ENCODE results near the gene TBX20. TPM values are rescaled to one million over a fixed set of nuclear protein-coding genes. Genes with fewer than 3 reads are reported as not detected.

Gene TBX20, protein sequence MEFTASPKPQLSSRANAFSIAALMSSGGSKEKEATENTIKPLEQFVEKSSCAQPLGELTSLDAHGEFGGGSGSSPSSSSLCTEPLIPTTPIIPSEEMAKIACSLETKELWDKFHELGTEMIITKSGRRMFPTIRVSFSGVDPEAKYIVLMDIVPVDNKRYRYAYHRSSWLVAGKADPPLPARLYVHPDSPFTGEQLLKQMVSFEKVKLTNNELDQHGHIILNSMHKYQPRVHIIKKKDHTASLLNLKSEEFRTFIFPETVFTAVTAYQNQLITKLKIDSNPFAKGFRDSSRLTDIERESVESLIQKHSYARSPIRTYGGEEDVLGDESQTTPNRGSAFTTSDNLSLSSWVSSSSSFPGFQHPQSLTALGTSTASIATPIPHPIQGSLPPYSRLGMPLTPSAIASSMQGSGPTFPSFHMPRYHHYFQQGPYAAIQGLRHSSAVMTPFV
- total RNA-seq (not detected), polyA plus RNA-seq (not detected)

DNA sequence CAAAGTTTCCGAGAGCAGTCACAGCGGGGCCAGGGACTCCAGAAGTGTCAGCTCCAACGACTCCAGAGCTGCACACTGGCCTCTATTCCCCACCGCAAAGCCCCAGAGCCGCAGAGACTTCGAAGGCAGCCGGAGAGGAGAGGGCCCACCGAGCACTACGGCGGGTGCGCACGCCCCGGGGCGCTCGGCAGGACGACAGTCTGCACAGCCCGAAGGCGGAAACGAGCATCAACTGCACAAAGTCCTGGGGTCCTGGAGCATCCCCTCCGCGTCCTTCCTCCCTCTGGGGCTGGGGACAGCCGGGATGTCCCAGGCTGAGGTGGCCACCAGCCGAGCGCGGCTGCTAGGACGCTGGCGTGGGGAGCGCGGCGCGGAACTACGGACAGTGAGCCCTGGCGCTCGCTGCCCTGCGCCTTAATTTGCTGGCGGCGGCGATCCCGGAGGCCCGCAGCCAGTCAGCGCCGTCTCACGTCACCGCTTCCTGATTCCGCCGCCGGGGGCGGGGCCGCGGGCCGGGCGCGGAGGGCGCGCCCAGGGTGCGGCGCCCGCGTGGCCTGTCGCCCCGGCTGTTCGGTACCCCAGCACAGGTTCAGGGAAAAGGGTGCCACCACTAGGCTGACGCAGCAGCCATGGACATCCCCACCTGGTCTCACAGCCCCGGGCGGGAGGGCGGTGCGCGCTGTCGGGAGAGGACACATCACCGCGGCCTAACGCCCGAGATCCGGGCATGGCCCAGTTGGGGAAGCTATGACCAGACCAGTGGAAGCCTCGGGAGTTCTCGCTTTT, at the start of gene TBX20:
Gene TBX20 (minus strand): TSS at position 391 of the 786 bp plus-strand sequence. CDS start 480 bp downstream, outside the sequence.
- peaks cover 83 to 88% of the 10 kb centered on the region in 2 donors for H3K27me3 Mint-ChIP-seq
- H3K9me3 Mint-ChIP-seq = peaks cover 5 to 33% (median 15%) of the 10 kb centered on the region in 5 donors
- H3K27ac Mint-ChIP-seq = peak within 1 kb of the TSS in 1 of 8 donors; percentile 13
- peak within 1 kb of the TSS; percentile 21 to 82 (median 50) for H3K4me3 Mint-ChIP-seq
- no peaks in the 10 kb centered on the region for H3K36me3 Mint-ChIP-seq
- peaks cover 8 to 18% (median 11%) of the 10 kb centered on the region in 3 donors for H3K4me1 Mint-ChIP-seq
- no peak within 1 kb of the TSS for H3K4me3 ChIP-seq (ENCODE audit: low read length)
- ChIA-PET POLR2A (no interaction called here), CTCF (no interaction called here)
- no peaks in the 10 kb centered on the region for H3K36me3 ChIP-seq (ENCODE audit: insufficient read depth, low read length)
- peaks cover 5% of the 10 kb centered on the region for H3K4me1 ChIP-seq (ENCODE audit: insufficient read depth, low read length)
- H3K9me3 ChIP-seq (ENCODE audit: low read length) = no peaks in the 10 kb centered on the region
- H3K27ac ChIP-seq (ENCODE audit: low read depth, low read length) = no peak within 1 kb of the TSS
- peaks cover 54% of the 10 kb centered on the region for H3K27me3 ChIP-seq (ENCODE audit: insufficient read depth, low read length, poor library complexity, severe bottlenecking)
- peak in 2 of 5 donors; percentile 5 to 13 for DNase-seq

DNA sequence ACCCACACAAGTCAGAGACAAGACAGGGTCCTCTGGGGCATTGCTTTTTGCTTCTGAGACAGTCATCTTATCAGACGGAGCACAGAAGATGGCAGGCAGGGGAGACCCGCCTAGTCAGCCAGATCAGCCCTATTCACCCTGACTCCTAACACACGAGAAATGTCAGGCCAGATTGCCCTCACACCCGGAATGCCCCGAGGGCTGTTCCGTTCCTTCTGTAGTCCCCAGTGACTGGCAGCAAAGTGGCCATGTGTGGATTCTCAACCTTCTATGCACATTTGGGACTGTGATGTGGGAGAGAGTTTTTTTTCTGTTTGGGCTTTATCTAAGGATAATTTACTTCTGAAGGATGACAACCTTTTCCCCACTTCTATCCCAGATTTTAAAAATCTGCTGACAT, 35.5 kb upstream of the TBX20 start:
- H3K4me1 Mint-ChIP-seq = no peaks in the 10 kb centered on the region
- H3K27me3 Mint-ChIP-seq = peaks cover 0 to 19% of the 10 kb centered on the region in 2 donors
- peaks cover 0 to 6% (median 4%) of the 10 kb centered on the region in 5 donors for H3K9me3 Mint-ChIP-seq

DNA sequence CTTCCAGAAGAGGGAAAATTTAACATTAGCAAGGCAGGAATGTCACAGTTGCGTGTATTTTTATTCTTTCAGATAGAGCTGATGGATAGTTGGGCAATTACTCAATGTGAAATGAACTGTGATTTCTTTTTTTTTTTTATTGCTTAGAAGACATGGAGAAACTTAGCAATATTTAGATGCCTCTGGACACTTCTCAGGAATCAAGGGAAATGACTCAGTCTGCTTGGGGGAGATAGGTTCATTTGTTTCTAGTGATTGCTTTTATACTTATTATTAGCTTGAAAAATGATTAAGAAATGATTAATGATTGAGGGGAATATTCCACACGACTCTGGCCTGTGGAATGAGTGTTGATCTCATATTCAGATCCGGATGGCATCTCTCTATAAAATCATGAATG, 33.1 kb upstream of the TBX20 start:
- no peaks in the 10 kb centered on the region for H3K36me3 Mint-ChIP-seq
- ChIA-PET CTCF (no interaction called here), POLR2A (no interaction called here)
- Histone ChIP-seq H3K36me3 (ENCODE audit: insufficient read depth, low read length) (no peaks in the 10 kb centered on the region), H3K27ac (ENCODE audit: low read depth, low read length) (no peak overlapping the region), H3K4me3 (ENCODE audit: low read length) (no peak overlapping the region), H3K9me3 (ENCODE audit: low read length) (no peaks in the 10 kb centered on the region), H3K27me3 (ENCODE audit: insufficient read depth, low read length, poor library complexity, severe bottlenecking) (peaks cover 3% of the 10 kb centered on the region), H3K4me1 (ENCODE audit: insufficient read depth, low read length) (no peaks in the 10 kb centered on the region)
- no peak for DNase-seq
- H3K9me3 Mint-ChIP-seq = peaks cover 0 to 6% (median 2%) of the 10 kb centered on the region in 5 donors
- no peak overlapping the region for H3K4me3 Mint-ChIP-seq
- peaks cover 4 to 18% of the 10 kb centered on the region in 2 donors for H3K27me3 Mint-ChIP-seq
- H3K4me1 Mint-ChIP-seq = no peaks in the 10 kb centered on the region
- H3K27ac Mint-ChIP-seq = no peak overlapping the region

More for the DNA sequence above, 35.5 kb upstream of the TBX20 start:
- no peaks in the 10 kb centered on the region for H3K36me3 Mint-ChIP-seq
- Histone ChIP-seq H3K27me3 (ENCODE audit: insufficient read depth, low read length, poor library complexity, severe bottlenecking) (peaks cover 3% of the 10 kb centered on the region), H3K9me3 (ENCODE audit: low read length) (no peaks in the 10 kb centered on the region), H3K4me1 (ENCODE audit: insufficient read depth, low read length) (no peaks in the 10 kb centered on the region), H3K4me3 (ENCODE audit: low read length) (no peak overlapping the region), H3K36me3 (ENCODE audit: insufficient read depth, low read length) (no peaks in the 10 kb centered on the region), H3K27ac (ENCODE audit: low read depth, low read length) (no peak overlapping the region)
- no peak overlapping the region for H3K4me3 Mint-ChIP-seq
- DNase-seq = no peak
- ChIA-PET POLR2A (no interaction called here), CTCF (no interaction called here)
- no peak overlapping the region for H3K27ac Mint-ChIP-seq

DNA sequence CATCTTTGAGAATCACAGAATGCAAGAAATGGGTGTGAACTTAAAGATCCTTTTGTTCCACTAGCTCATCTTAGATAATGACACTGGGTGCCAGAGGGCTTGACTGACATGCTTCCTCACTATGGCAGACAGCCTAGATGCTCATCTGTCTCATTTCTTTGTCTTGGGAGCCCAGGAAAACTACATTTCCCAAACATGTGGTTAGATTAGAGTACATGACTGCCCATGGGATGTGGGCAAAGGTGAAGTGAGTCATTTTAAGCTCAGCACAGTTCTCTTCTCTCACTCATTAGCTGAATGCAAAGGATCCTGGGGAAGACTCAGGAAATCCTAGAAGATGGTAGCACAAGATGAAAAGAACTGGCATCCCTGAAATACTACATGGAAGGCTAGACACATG, 32.5 kb upstream of the TBX20 start:
- no peak overlapping the region for H3K27ac Mint-ChIP-seq
- Histone ChIP-seq H3K36me3 (ENCODE audit: insufficient read depth, low read length) (no peaks in the 10 kb centered on the region), H3K27ac (ENCODE audit: low read depth, low read length) (no peak overlapping the region), H3K4me1 (ENCODE audit: insufficient read depth, low read length) (no peaks in the 10 kb centered on the region), H3K4me3 (ENCODE audit: low read length) (no peak overlapping the region), H3K27me3 (ENCODE audit: insufficient read depth, low read length, poor library complexity, severe bottlenecking) (peaks cover 3% of the 10 kb centered on the region), H3K9me3 (ENCODE audit: low read length) (no peaks in the 10 kb centered on the region)
- H3K27me3 Mint-ChIP-seq = peaks cover 5 to 15% of the 10 kb centered on the region in 2 donors
- no peaks in the 10 kb centered on the region for H3K36me3 Mint-ChIP-seq
- DNase-seq = no peak
- ChIA-PET POLR2A (no interaction called here), CTCF (no interaction called here)
- H3K4me3 Mint-ChIP-seq = no peak overlapping the region
- peaks cover 0 to 6% (median 2%) of the 10 kb centered on the region in 5 donors for H3K9me3 Mint-ChIP-seq
- no peaks in the 10 kb centered on the region for H3K4me1 Mint-ChIP-seq

DNA sequence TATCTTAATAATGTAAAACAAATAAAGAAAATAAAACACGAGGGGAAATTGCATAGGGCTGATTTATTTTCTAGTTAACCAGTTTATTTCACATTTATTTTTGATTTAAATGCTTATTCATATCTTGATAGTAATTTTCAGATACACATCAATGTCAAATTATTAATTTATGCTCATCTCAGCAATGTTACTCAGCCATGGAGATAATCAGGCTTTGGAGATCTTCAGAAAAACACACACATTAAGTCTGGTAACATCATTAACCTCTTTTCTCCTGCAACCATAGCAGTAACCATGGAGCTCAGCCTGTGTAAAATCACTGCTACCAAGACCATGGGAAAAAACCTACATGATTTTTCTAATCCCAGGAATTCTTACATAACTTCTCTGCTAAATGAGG, 31.9 kb upstream of the TBX20 start:
- H3K27ac Mint-ChIP-seq = no peak overlapping the region
- H3K36me3 Mint-ChIP-seq = no peaks in the 10 kb centered on the region
- Histone ChIP-seq H3K27ac (ENCODE audit: low read depth, low read length) (no peak overlapping the region), H3K36me3 (ENCODE audit: insufficient read depth, low read length) (no peaks in the 10 kb centered on the region), H3K4me3 (ENCODE audit: low read length) (no peak overlapping the region), H3K9me3 (ENCODE audit: low read length) (no peaks in the 10 kb centered on the region), H3K27me3 (ENCODE audit: insufficient read depth, low read length, poor library complexity, severe bottlenecking) (peaks cover 3% of the 10 kb centered on the region), H3K4me1 (ENCODE audit: insufficient read depth, low read length) (no peaks in the 10 kb centered on the region)
- no peaks in the 10 kb centered on the region for H3K4me1 Mint-ChIP-seq
- POLR2A ChIA-PET = no interaction called here
- CTCF ChIA-PET = no interaction called here
- peaks cover 0 to 6% (median 2%) of the 10 kb centered on the region in 5 donors for H3K9me3 Mint-ChIP-seq
- no peak for DNase-seq
- H3K27me3 Mint-ChIP-seq = peaks cover 5 to 11% of the 10 kb centered on the region in 2 donors
- H3K4me3 Mint-ChIP-seq = no peak overlapping the region

DNA sequence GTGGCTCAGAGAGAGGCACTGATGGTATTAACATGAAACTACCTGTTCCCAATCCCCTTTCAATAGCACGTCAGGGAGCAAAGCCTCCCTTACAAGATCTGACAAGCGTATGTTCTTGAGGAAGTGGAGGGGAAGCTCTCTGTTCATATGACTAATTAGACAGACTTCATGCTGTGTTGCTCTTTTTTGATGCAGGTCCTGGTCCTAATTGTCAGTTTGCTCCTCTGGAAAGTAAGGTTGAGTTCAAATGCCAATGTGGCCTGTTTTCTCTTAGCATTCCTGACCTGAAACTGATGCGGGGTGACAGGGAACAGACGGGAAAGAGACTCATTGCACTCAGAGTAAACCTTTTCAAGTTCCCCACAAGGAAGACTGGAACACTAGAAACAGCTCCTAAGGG, 27.0 kb upstream of the TBX20 start:
- Mint-ChIP-seq H3K9me3 (no peaks in the 10 kb centered on the region), H3K27me3 (peaks cover 10 to 31% of the 10 kb centered on the region in 2 donors), H3K36me3 (no peaks in the 10 kb centered on the region), H3K4me3 (no peak overlapping the region), H3K27ac (no peak overlapping the region), H3K4me1 (no peaks in the 10 kb centered on the region)
- Histone ChIP-seq H3K27ac (ENCODE audit: low read depth, low read length) (no peak overlapping the region), H3K4me3 (ENCODE audit: low read length) (no peak overlapping the region), H3K36me3 (ENCODE audit: insufficient read depth, low read length) (no peaks in the 10 kb centered on the region), H3K9me3 (ENCODE audit: low read length) (no peaks in the 10 kb centered on the region), H3K27me3 (ENCODE audit: insufficient read depth, low read length, poor library complexity, severe bottlenecking) (no peaks in the 10 kb centered on the region), H3K4me1 (ENCODE audit: insufficient read depth, low read length) (no peaks in the 10 kb centered on the region)
- ChIA-PET CTCF (interaction anchor here (1.1 kb wide), 1 partner anchor 24 kb away, joined by 3 read pairs; no protein-coding TSS in a partner anchor), POLR2A (no interaction called here)
- DNase-seq = no peak

DNA sequence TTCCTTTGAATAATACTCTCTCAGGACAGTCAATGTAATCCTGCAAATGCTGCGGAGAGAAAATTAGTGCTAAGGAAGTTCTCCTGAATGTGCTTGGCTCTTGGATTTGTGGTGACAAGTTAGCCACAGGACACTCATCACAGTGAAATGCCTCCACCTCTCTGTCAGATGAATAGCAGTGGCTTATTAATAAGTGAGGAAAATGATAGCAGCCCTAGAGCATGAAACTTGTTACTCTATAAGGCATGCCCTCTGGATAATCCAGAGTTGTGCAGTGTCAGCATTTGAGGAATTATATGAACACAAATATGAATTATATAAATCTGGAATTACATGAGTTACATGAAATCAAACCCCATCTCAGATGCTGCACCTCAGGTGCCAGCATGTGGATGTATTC, 23.5 kb upstream of the TBX20 start:
- peaks cover 9 to 46% of the 10 kb centered on the region in 2 donors for H3K27me3 Mint-ChIP-seq
- H3K36me3 Mint-ChIP-seq = no peaks in the 10 kb centered on the region
- DNase-seq = no peak
- H3K36me3 ChIP-seq (ENCODE audit: insufficient read depth, low read length) = no peaks in the 10 kb centered on the region
- CTCF ChIA-PET = no interaction called here
- no peaks in the 10 kb centered on the region for H3K4me1 Mint-ChIP-seq
- H3K4me3 ChIP-seq (ENCODE audit: low read length) = no peak overlapping the region
- H3K27ac Mint-ChIP-seq = no peak overlapping the region
- H3K27me3 ChIP-seq (ENCODE audit: insufficient read depth, low read length, poor library complexity, severe bottlenecking) = no peaks in the 10 kb centered on the region
- no peaks in the 10 kb centered on the region for H3K4me1 ChIP-seq (ENCODE audit: insufficient read depth, low read length)
- POLR2A ChIA-PET = no interaction called here
- no peak overlapping the region for H3K27ac ChIP-seq (ENCODE audit: low read depth, low read length)
- H3K4me3 Mint-ChIP-seq = no peak overlapping the region
- H3K9me3 Mint-ChIP-seq = no peaks in the 10 kb centered on the region
- no peaks in the 10 kb centered on the region for H3K9me3 ChIP-seq (ENCODE audit: low read length)

DNA sequence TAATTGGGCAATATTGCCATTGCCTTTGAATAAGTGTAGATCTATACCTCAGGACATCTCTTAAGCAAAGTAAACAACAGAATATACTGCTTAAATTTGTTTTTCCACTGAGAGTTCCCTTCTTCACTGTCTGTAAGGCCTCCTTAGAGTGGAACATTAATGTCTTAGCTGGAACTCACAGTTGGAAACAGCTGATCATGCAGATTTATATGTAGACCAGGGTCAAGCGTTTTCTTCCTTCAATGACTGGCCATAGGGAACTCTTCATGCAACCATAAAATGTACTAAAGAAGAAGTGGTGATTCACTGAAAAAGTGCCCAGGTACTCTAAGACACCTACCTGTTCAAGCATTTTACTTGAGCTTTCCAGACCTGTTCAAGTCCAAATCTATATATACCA, 18.3 kb upstream of the TBX20 start:
- Histone ChIP-seq H3K9me3 (ENCODE audit: low read length) (no peaks in the 10 kb centered on the region), H3K27me3 (ENCODE audit: insufficient read depth, low read length, poor library complexity, severe bottlenecking) (no peaks in the 10 kb centered on the region), H3K4me3 (ENCODE audit: low read length) (no peak overlapping the region), H3K36me3 (ENCODE audit: insufficient read depth, low read length) (no peaks in the 10 kb centered on the region), H3K4me1 (ENCODE audit: insufficient read depth, low read length) (no peaks in the 10 kb centered on the region), H3K27ac (ENCODE audit: low read depth, low read length) (no peak overlapping the region)
- H3K9me3 Mint-ChIP-seq = no peaks in the 10 kb centered on the region
- H3K36me3 Mint-ChIP-seq = no peaks in the 10 kb centered on the region
- ChIA-PET POLR2A (no interaction called here), CTCF (no interaction called here)
- DNase-seq = no peak
- no peak overlapping the region for H3K27ac Mint-ChIP-seq
- H3K4me1 Mint-ChIP-seq = no peaks in the 10 kb centered on the region
- H3K27me3 Mint-ChIP-seq = peaks cover 10 to 38% of the 10 kb centered on the region in 2 donors
- H3K4me3 Mint-ChIP-seq = no peak overlapping the region
